HEK293 (cell line): ENCODE measurements around the gene TTLL12.

Experiments used
- BCL11A ChIP-seq: fragments of 450-650 bp; formaldehyde crosslinking; IDR thresholded peaks from 2 replicates; pipeline ENCODE4 v1.5.1; 2016; ENCODE audit warnings: low read depth, missing biosample characterization, missing genetic modification characterization
- HOXC10 ChIP-seq: sonication (generic); formaldehyde crosslinking; IDR thresholded peaks from 2 replicates; pipeline ENCODE4 v1.8.1; 2023; ENCODE audit warnings: mild to moderate bottlenecking, missing genetic modification reagents
- MEIS1 ChIP-seq: sonication (generic); formaldehyde crosslinking; IDR thresholded peaks from 2 replicates; pipeline ENCODE4 v1.8.1; 2022; ENCODE audit warnings: missing genetic modification reagents, mild to moderate bottlenecking, borderline replicate concordance
- OSR2 ChIP-seq: fragments of 450-650 bp; formaldehyde crosslinking; IDR thresholded peaks from 2 replicates; pipeline ENCODE4 v1.5.1; 2016; ENCODE audit warnings: missing biosample characterization, missing genetic modification characterization
- ZBTB1 ChIP-seq: fragments of 450-650 bp; formaldehyde crosslinking; IDR thresholded peaks from 2 replicates; pipeline ENCODE4 v1.5.1; 2016; ENCODE audit warnings: missing biosample characterization, missing genetic modification characterization
- ZEB2 ChIP-seq: fragments of 450-650 bp; formaldehyde crosslinking; IDR thresholded peaks from 2 replicates; pipeline ENCODE4 v1.5.1; 2016; ENCODE audit warnings: missing biosample characterization, missing genetic modification characterization
- ZNF133 ChIP-seq: fragments of 450-650 bp; formaldehyde crosslinking; IDR thresholded peaks from 2 replicates; pipeline ENCODE4 v1.5.1; 2016; ENCODE audit warnings: missing biosample characterization, missing genetic modification characterization
- ZNF140 ChIP-seq: fragments of 450-650 bp; formaldehyde crosslinking; IDR thresholded peaks from 2 replicates; pipeline ENCODE4 v1.5.1; 2016; ENCODE audit warnings: missing biosample characterization, missing genetic modification characterization
- ZNF19 ChIP-seq: fragments of 450-650 bp; formaldehyde crosslinking; IDR thresholded peaks from 2 replicates; pipeline ENCODE4; 2016; ENCODE audit warnings: missing biosample characterization, missing genetic modification characterization, low read depth
- ZNF37A ChIP-seq: fragments of 450-650 bp; IDR thresholded peaks from 2 replicates; pipeline ENCODE4 v1.5.1; 2018; ENCODE audit warnings: missing biosample characterization, missing genetic modification characterization
- ZNF394 ChIP-seq: fragments of 450-650 bp; formaldehyde crosslinking; IDR thresholded peaks from 2 replicates; pipeline ENCODE4 v1.5.1; 2016; ENCODE audit warnings: missing biosample characterization, missing genetic modification characterization, mild to moderate bottlenecking, moderate library complexity, borderline replicate concordance
- ZNF404 ChIP-seq: fragments of 450-650 bp; formaldehyde crosslinking; IDR thresholded peaks from 2 replicates; pipeline ENCODE4 v1.5.1; 2017; ENCODE audit warnings: missing biosample characterization, missing genetic modification characterization
- ZNF426 ChIP-seq: fragments of 450-650 bp; formaldehyde crosslinking; IDR thresholded peaks from 2 replicates; pipeline ENCODE4 v1.5.1; 2017; ENCODE audit warnings: missing biosample characterization, missing genetic modification characterization, mild to moderate bottlenecking, inconsistent platforms, moderate library complexity
- ZNF501 ChIP-seq: fragments of 450-650 bp; formaldehyde crosslinking; IDR thresholded peaks from 2 replicates; pipeline ENCODE4 v1.5.1; 2016; ENCODE audit warnings: missing biosample characterization, missing genetic modification characterization
- ZNF544 ChIP-seq: fragments of 450-650 bp; formaldehyde crosslinking; IDR thresholded peaks from 2 replicates; pipeline ENCODE4 v1.5.0; 2017; ENCODE audit warnings: missing biosample characterization, missing genetic modification characterization
- ZNF548 ChIP-seq: fragments of 450-650 bp; formaldehyde crosslinking; IDR thresholded peaks from 2 replicates; pipeline ENCODE4 v1.5.1; 2016; ENCODE audit warnings: missing biosample characterization, missing genetic modification characterization
- ZNF571 ChIP-seq: fragments of 450-650 bp; formaldehyde crosslinking; IDR thresholded peaks from 2 replicates; pipeline ENCODE4 v1.5.0; 2017; ENCODE audit warnings: missing biosample characterization, missing genetic modification characterization
- ZNF610 ChIP-seq: fragments of 450-650 bp; formaldehyde crosslinking; IDR thresholded peaks from 2 replicates; pipeline ENCODE4 v1.5.1; 2016; ENCODE audit warnings: missing biosample characterization, missing genetic modification characterization, borderline replicate concordance
- ZNF658 ChIP-seq: fragments of 450-650 bp; formaldehyde crosslinking; IDR thresholded peaks from 2 replicates; pipeline ENCODE4; 2016; ENCODE audit warnings: missing biosample characterization, missing genetic modification characterization
- ZNF660 ChIP-seq: fragments of 450-650 bp; IDR thresholded peaks from 2 replicates; pipeline ENCODE4 v1.5.1; 2018; ENCODE audit warnings: missing biosample characterization, mild to moderate bottlenecking, missing genetic modification characterization
- ZNF664 ChIP-seq: fragments of 450-650 bp; formaldehyde crosslinking; IDR thresholded peaks from 2 replicates; pipeline ENCODE4 v1.5.1; 2016; ENCODE audit warnings: missing biosample characterization, missing genetic modification characterization
- ZNF670 ChIP-seq: fragments of 450-650 bp; formaldehyde crosslinking; IDR thresholded peaks from 2 replicates; pipeline ENCODE4 v1.5.1; 2016; ENCODE audit warnings: missing biosample characterization, missing genetic modification characterization, low read depth
- ZNF747 ChIP-seq: fragments of 450-650 bp; formaldehyde crosslinking; IDR thresholded peaks from 2 replicates; pipeline ENCODE4 v1.5.1; 2016; ENCODE audit warnings: missing biosample characterization, missing genetic modification characterization
- ZNF791 ChIP-seq: fragments of 450-650 bp; formaldehyde crosslinking; IDR thresholded peaks from 2 replicates; pipeline ENCODE4 v1.5.1; 2016; ENCODE audit warnings: missing biosample characterization, missing genetic modification characterization
- ZNF830 ChIP-seq: fragments of 450-650 bp; IDR thresholded peaks from 2 replicates; pipeline ENCODE4 v1.5.0; 2018; ENCODE audit warnings: missing biosample characterization, missing genetic modification characterization, low read depth, mild to moderate bottlenecking, moderate library complexity
- ZNF843 ChIP-seq: fragments of 450-650 bp; formaldehyde crosslinking; IDR thresholded peaks from 2 replicates; pipeline ENCODE4 v1.5.1; 2016; ENCODE audit warnings: missing biosample characterization, missing genetic modification characterization
- TF ChIP-seq, protein P1 (sequence below): sonication (generic); formaldehyde crosslinking; IDR thresholded peaks from 2 replicates; pipeline ENCODE4 v1.8.1; 2022; ENCODE audit warnings: mild to moderate bottlenecking, moderate library complexity, missing genetic modification reagents
- TF ChIP-seq, protein P2 (sequence below): fragments of 450-650 bp; formaldehyde crosslinking; IDR thresholded peaks from 2 replicates; pipeline ENCODE4 v1.5.1; 2016; ENCODE audit warnings: missing biosample characterization, missing genetic modification characterization
- TF ChIP-seq, protein P3 (sequence below): fragments of 450-650 bp; formaldehyde crosslinking; optimal IDR thresholded peaks from 2 replicates; pipeline ENCODE3; 2016; ENCODE audit warnings: missing biosample characterization, mild to moderate bottlenecking, missing genetic modification characterization
- TF ChIP-seq, protein P4 (sequence below): fragments of 450-650 bp; IDR thresholded peaks from 2 replicates; pipeline ENCODE4 v1.5.1; 2018; ENCODE audit warnings: missing biosample characterization, mild to moderate bottlenecking, missing genetic modification characterization
- TF ChIP-seq, protein P5 (sequence below): fragments of 450-650 bp; formaldehyde crosslinking; IDR thresholded peaks from 2 replicates; pipeline ENCODE4 v1.5.1; 2017; ENCODE audit warnings: missing biosample characterization, missing genetic modification characterization
- TF ChIP-seq, protein P6 (sequence below): fragments of 450-650 bp; formaldehyde crosslinking; IDR thresholded peaks from 2 replicates; pipeline ENCODE4 v1.5.1; 2016; ENCODE audit warnings: missing biosample characterization, missing genetic modification characterization

Gene TTLL12

DNA sequence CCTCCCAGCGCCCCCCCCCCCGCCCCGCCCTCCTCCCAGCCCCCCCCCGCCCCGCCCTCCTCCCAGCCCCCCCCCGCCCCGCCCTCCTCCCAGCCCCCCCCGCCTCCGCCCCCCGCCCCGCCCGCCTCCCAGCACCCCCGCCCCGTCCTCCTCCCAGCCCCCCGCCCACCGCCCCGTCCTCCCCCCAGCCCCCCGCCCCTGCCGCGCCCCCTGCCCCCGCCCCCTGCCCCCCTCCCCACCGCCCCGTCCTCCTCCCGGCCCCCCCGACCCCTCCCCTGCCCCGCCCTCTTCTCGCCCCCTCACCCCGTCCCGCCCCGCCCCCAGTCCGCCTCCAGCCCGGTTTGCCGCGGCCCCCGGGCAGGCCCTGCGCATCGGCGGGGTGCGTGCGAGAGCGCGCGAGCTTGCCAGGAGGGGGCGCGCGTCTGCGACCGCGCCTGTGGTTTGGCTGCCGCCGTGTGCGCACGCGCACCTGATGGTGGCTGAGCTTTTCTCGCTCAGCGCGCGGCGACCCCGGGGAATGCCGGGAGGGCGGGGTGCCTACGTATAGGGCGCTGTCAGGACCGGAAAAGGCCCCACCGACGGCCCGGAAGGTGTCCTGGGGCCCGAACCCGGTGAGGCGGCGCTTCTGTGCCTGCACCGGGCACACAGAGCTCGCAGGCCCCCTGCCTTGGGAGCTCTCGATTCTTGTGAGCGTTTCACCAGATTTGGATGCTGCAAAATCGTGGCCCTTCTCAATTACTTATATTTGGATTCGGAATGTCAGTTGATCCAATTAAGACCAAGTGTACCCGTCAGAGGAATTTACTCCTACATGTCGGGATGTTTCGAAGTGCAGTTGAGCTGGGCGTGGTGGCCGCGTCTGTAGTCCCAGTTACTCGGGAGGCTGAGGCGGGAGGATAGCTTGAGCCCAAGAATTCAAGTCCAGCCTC lies 501 bp upstream of the TTLL12 start (continued):
- TF ChIP-seq ZNF658 (tag by site-specific recombination) (no peak), ZNF133 (no peak), ZEB2 (tag by site-specific recombination) (peak; percentile 99), ZNF404 (tag by site-specific recombination) (no peak), ZNF791 (no peak), BCL11A (tag by site-specific recombination) (no peak), ZNF426 (tag by site-specific recombination) (no peak), ZNF140 (tag by site-specific recombination) (no peak), OSR2 (tag by site-specific recombination) (no peak), ZNF571 (tag by site-specific recombination) (no peak), HOXC10 (CRISPR knock-in tag) (no peak), ZNF394 (tag by site-specific recombination) (no peak; the same call in 1 of the 2 replicates), ZBTB1 (tag by site-specific recombination) (no peak), ZNF37A (no peak), ZNF843 (peak; percentile 44; the same call in 1 of the 2 replicates), ZNF660 (tag by site-specific recombination) (peak; percentile 90; the same call in 1 of the 2 replicates), ZNF501 (tag by site-specific recombination) (peak; percentile 75), ZNF610 (peak; percentile 87), ZNF670 (tag by site-specific recombination) (no peak), ZNF830 (no peak), ZNF747 (tag by site-specific recombination) (no peak), MEIS1 (no peak), ZNF664 (tag by site-specific recombination) (no peak), ZNF544 (no peak), ZNF548 (tag by site-specific recombination) (no peak), ZNF19 (tag by site-specific recombination) (no peak)
- TF ChIP-seq, protein P1, sequence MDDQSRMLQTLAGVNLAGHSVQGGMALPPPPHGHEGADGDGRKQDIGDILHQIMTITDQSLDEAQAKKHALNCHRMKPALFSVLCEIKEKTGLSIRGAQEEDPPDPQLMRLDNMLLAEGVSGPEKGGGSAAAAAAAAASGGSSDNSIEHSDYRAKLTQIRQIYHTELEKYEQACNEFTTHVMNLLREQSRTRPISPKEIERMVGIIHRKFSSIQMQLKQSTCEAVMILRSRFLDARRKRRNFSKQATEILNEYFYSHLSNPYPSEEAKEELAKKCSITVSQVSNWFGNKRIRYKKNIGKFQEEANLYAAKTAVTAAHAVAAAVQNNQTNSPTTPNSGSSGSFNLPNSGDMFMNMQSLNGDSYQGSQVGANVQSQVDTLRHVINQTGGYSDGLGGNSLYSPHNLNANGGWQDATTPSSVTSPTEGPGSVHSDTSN (CRISPR knock-in tag), result no peak
- TF ChIP-seq, protein P2, sequence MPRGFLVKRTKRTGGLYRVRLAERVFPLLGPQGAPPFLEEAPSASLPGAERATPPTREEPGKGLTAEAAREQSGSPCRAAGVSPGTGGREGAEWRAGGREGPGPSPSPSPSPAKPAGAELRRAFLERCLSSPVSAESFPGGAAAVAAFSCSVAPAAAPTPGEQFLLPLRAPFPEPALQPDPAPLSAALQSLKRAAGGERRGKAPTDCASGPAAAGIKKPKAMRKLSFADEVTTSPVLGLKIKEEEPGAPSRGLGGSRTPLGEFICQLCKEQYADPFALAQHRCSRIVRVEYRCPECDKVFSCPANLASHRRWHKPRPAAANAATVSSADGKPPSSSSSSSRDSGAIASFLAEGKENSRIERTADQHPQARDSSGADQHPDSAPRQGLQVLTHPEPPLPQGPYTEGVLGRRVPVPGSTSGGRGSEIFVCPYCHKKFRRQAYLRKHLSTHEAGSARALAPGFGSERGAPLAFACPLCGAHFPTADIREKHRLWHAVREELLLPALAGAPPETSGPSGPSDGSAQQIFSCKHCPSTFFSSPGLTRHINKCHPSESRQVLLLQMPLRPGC (tag by site-specific recombination), result peak; percentile 45; the same call in 1 of the 2 replicates
- TF ChIP-seq, protein P3, sequence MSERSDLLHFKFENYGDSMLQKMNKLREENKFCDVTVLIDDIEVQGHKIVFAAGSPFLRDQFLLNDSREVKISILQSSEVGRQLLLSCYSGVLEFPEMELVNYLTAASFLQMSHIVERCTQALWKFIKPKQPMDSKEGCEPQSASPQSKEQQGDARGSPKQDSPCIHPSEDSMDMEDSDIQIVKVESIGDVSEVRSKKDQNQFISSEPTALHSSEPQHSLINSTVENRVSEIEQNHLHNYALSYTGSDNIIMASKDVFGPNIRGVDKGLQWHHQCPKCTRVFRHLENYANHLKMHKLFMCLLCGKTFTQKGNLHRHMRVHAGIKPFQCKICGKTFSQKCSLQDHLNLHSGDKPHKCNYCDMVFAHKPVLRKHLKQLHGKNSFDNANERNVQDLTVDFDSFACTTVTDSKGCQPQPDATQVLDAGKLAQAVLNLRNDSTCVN (tag by site-specific recombination), result peak; percentile 93
- TF ChIP-seq, protein P4, sequence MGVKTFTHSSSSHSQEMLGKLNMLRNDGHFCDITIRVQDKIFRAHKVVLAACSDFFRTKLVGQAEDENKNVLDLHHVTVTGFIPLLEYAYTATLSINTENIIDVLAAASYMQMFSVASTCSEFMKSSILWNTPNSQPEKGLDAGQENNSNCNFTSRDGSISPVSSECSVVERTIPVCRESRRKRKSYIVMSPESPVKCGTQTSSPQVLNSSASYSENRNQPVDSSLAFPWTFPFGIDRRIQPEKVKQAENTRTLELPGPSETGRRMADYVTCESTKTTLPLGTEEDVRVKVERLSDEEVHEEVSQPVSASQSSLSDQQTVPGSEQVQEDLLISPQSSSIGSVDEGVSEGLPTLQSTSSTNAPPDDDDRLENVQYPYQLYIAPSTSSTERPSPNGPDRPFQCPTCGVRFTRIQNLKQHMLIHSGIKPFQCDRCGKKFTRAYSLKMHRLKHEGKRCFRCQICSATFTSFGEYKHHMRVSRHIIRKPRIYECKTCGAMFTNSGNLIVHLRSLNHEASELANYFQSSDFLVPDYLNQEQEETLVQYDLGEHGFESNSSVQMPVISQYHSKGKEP (tag by site-specific recombination), result no peak
- TF ChIP-seq, protein P5, sequence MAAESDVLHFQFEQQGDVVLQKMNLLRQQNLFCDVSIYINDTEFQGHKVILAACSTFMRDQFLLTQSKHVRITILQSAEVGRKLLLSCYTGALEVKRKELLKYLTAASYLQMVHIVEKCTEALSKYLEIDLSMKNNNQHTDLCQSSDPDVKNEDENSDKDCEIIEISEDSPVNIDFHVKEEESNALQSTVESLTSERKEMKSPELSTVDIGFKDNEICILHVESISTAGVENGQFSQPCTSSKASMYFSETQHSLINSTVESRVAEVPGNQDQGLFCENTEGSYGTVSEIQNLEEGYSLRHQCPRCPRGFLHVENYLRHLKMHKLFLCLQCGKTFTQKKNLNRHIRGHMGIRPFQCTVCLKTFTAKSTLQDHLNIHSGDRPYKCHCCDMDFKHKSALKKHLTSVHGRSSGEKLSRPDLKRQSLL, result peak; percentile 30; the same call in 1 of the 2 replicates
- TF ChIP-seq, protein P6, sequence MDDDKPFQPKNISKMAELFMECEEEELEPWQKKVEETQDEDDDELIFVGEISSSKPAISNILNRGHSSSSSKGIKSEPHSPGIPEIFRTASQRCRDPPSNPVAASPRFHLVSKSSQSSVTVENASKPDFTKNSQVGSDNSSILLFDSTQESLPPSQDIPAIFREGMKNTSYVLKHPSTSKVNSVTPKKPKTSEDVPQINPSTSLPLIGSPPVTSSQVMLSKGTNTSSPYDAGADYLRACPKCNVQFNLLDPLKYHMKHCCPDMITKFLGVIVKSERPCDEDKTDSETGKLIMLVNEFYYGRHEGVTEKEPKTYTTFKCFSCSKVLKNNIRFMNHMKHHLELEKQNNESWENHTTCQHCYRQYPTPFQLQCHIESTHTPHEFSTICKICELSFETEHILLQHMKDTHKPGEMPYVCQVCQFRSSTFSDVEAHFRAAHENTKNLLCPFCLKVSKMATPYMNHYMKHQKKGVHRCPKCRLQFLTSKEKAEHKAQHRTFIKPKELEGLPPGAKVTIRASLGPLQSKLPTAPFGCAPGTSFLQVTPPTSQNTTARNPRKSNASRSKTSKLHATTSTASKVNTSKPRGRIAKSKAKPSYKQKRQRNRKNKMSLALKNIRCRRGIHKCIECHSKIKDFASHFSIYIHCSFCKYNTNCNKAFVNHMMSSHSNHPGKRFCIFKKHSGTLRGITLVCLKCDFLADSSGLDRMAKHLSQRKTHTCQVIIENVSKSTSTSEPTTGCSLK (tag by site-specific recombination), result no peak
